Naive thymus-derived CD4-positive, alpha-beta T cell (primary cell): ENCODE results near the gene SMIM13. TPM values are rescaled to one million over a fixed set of nuclear protein-coding genes. Genes with fewer than 3 reads are reported as not detected.
"Not testable (repeated sequence)": the region's sequence is repeated elsewhere in the genome, so short reads cannot be mapped to it uniquely, and the experiment has no call there.

Experiments used
- ATAC-seq: fragments of 150-1000 bp; cut with Tn5 transposase; 2 replicates; pipeline ENCODE4 v1.10.0; 2021; ENCODE audit warnings: mild to moderate bottlenecking, moderate library complexity
- CTCF ChIA-PET: fragments of 350-600 bp; sonication (Branson Sonifier 250); formaldehyde crosslinking; loops from one replicate; lab custom pipeline; 2021; ENCODE audit warnings: antibody characterized with exemption; lab: Charles Lee
- POLR2A ChIA-PET: fragments of 350-600 bp; sonication (Branson Sonifier 250); formaldehyde crosslinking; loops from one replicate; lab custom pipeline; 2021; ENCODE audit warnings: antibody characterized with exemption, inconsistent platforms; lab: Charles Lee
- DNase-seq, 9 donors: peaks; one replicate each; pipeline versions ENCODE4 v3.0.0 to v3.0.0-alpha.2; 2020 to 2022; ENCODE audit warnings: mixed read lengths in 1 of 9
- H3K27ac ChIP-seq: one replicate; pipeline ENCODE4 v1.7.0; 2013; ENCODE audit warnings: mild to moderate bottlenecking, low read depth, low read length, moderate library complexity
- H3K27me3 ChIP-seq, 2 donors: one replicate each; pipeline ENCODE4 v1.7.0; 2013; ENCODE audit warnings: low read length in 2 of 2, mild to moderate bottlenecking in 2 of 2, moderate library complexity in 2 of 2; ENCODE audit not compliant: control insufficient read depth in 2 of 2, insufficient read depth in 2 of 2
- H3K36me3 ChIP-seq, 3 experiments: 1 replicate in 2 of 3; 2 replicates in 1 of 3; pipeline ENCODE4 v1.7.0; 2013; ENCODE audit warnings: low read length in 3 of 3, mild to moderate bottlenecking in 3 of 3, moderate library complexity in 1 of 3; ENCODE audit not compliant: insufficient read depth in 3 of 3, control insufficient read depth in 2 of 3
- H3K4me1 ChIP-seq, 2 donors: one replicate each; pipeline ENCODE4 v1.7.0; 2013; ENCODE audit warnings: low read length in 2 of 2, mild to moderate bottlenecking in 2 of 2, moderate library complexity in 1 of 2; ENCODE audit not compliant: control insufficient read depth in 2 of 2, insufficient read depth in 2 of 2
- H3K4me3 ChIP-seq: 2 replicates; pipeline ENCODE4 v1.7.0; 2013; ENCODE audit warnings: mild to moderate bottlenecking, low read length
- H3K9me3 ChIP-seq, 3 experiments: 1 replicate in 2 of 3; 2 replicates in 1 of 3; pipeline ENCODE4 v1.7.0; 2013; ENCODE audit warnings: low read length in 3 of 3; ENCODE audit not compliant: control insufficient read depth in 2 of 3
- H3K27ac Mint-ChIP-seq, 9 donors: one replicate each; pipeline ENCODE4 v1.8.0; 2020 to 2022; ENCODE audit warnings: mixed read lengths in 9 of 9, mild to moderate bottlenecking in 8 of 9, moderate library complexity in 5 of 9, inconsistent platforms in 2 of 9
- H3K27me3 Mint-ChIP-seq, 5 donors: one replicate each; pipeline ENCODE4 v1.8.0; 2021 to 2022; ENCODE audit warnings: mixed read lengths in 5 of 5, mild to moderate bottlenecking in 1 of 5
- H3K36me3 Mint-ChIP-seq, 5 donors: one replicate each; pipeline ENCODE4 v1.8.0; 2020 to 2022; ENCODE audit warnings: mixed read lengths in 5 of 5, mild to moderate bottlenecking in 3 of 5, inconsistent platforms in 1 of 5
- H3K4me1 Mint-ChIP-seq, 7 donors: one replicate each; pipeline ENCODE4 v1.8.0; 2020 to 2022; ENCODE audit warnings: mixed read lengths in 7 of 7, mild to moderate bottlenecking in 3 of 7, inconsistent platforms in 1 of 7
- H3K4me3 Mint-ChIP-seq, 10 donors: one replicate each; pipeline ENCODE4 v1.8.0; 2020 to 2022; ENCODE audit warnings: mild to moderate bottlenecking in 10 of 10, mixed read lengths in 10 of 10, moderate library complexity in 6 of 10, inconsistent platforms in 2 of 10
- H3K9me3 Mint-ChIP-seq, 11 donors: one replicate each; pipeline ENCODE4 v1.8.0; 2020 to 2022; ENCODE audit warnings: mixed read lengths in 11 of 11, mild to moderate bottlenecking in 4 of 11, inconsistent platforms in 1 of 11, moderate library complexity in 1 of 11
- intact Hi-C, 2 donors: fragments of 100-400 bp; cut with micrococcal nuclease; formaldehyde crosslinking; loops; one replicate each; pipeline ENCODE4 v1.15.1; 2023
- polyA plus RNA-seq, 2 donors: library from polyadenylated mRNA; unstranded; fragments of 300-500 nt; fragmentation: Illumina TruSeq; gene quantifications; one replicate each; pipeline ENCODE4 v1.2.3, GENCODE V29; 2021
- total RNA-seq, 6 experiments: library from RNA in 5 of 6; stranded (reverse) in 5 of 6; gene quantifications; 1 replicate in 5 of 6; 2 replicates in 1 of 6; pipeline ENCODE4 v1.2.3 and lab custom pipeline; 2021 to 2026

SMIM13 gene
- total and polyA plus RNA-seq, 7 experiments from 2014 or later: 0.64 to 9.9 (median 4.3) TPM

DNA sequence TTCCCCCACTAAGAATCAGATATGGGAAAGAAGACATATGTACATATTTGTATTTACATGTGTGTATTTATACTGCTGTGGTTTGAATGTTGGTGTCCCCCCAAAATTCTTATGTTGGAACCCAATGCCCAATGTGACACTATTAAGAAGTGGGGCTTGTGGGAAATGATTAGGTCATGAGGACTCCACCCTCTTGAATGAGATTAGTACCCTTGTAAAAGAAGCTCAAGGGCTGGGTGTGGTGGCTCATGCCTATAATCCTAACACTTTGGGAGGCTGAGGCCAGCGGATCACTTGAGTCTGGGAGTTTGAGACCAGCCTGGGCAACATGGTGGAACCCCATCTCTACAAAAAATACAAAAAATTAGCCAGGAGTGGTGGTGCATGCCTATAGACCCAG is 3.9 kb upstream of the SMIM13 start:
- no peaks in the 10 kb centered on the region for H3K9me3 Mint-ChIP-seq
- H3K27me3 Mint-ChIP-seq: no peaks in the 10 kb centered on the region
- H3K36me3 Mint-ChIP-seq: no peaks in the 10 kb centered on the region
- Histone ChIP-seq H3K36me3 (peaks cover 0 to 8% (median 0%) of the 10 kb centered on the region in 3 experiments), H3K4me3 (no peak overlapping the region), H3K9me3 (no peaks in the 10 kb centered on the region), H3K27me3 (no peaks in the 10 kb centered on the region), H3K27ac (no peak overlapping the region), H3K4me1 (peaks cover 0 to 9% of the 10 kb centered on the region in 2 donors)
- no peak overlapping the region for H3K4me3 Mint-ChIP-seq
- ChIA-PET POLR2A (no interaction called here), CTCF (no interaction called here)
- peaks cover 8 to 14% (median 10%) of the 10 kb centered on the region in 7 donors for H3K4me1 Mint-ChIP-seq
- ATAC-seq: no peak
- intact Hi-C loops: loop anchor here (5.0 to 10.0 kb wide), 4 partner anchors 293 to 1028 kb away; no protein-coding TSS in a partner anchor
- no peak for DNase-seq
- peak overlapping the region in 1 of 9 donors; percentile 36 for H3K27ac Mint-ChIP-seq

DNA sequence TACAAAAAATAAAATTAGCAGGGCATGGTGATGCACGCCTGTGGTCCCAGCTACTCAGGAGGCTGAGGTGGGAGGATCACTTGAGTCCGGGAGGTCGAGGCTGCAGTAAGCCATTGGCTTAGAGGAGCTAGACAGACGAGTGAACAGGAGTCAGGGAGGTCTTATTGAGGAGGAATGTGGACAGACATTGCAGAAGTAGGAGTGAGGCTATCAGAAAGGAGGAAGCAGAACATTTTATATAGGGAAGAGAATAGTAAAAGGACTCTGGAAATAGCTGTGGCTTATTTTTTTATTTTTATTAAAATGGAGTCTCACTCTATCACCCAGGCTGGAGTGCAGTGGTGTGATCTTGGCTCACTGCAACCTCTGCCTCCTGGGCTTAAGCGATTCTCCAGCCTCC is 2.5 kb upstream of the SMIM13 start:
- ATAC-seq, H3K4me3 ChIP-seq, H3K9me3 ChIP-seq, H3K27me3 Mint-ChIP-seq, H3K36me3 ChIP-seq, H3K27me3 ChIP-seq, H3K36me3 Mint-ChIP-seq, H3K9me3 Mint-ChIP-seq, DNase-seq, CTCF ChIA-PET, H3K27ac ChIP-seq: not testable (repeated sequence)
- H3K27ac Mint-ChIP-seq: peak overlapping the region in 1 of 9 donors; percentile 36
- peaks cover 8 to 14% of the 10 kb centered on the region in 2 donors for H3K4me1 ChIP-seq
- peaks cover 13 to 27% (median 22%) of the 10 kb centered on the region in 7 donors for H3K4me1 Mint-ChIP-seq
- peak overlapping the region in 2 of 10 donors; percentile 32 to 35 for H3K4me3 Mint-ChIP-seq
- intact Hi-C loops: loop anchor here (5.0 to 10.0 kb wide), 4 partner anchors 291 to 1026 kb away; no protein-coding TSS in a partner anchor
- POLR2A ChIA-PET: interaction anchor here (1.3 kb wide), 1 partner anchor 18 kb away, joined by 3 read pairs; no protein-coding TSS in a partner anchor

DNA sequence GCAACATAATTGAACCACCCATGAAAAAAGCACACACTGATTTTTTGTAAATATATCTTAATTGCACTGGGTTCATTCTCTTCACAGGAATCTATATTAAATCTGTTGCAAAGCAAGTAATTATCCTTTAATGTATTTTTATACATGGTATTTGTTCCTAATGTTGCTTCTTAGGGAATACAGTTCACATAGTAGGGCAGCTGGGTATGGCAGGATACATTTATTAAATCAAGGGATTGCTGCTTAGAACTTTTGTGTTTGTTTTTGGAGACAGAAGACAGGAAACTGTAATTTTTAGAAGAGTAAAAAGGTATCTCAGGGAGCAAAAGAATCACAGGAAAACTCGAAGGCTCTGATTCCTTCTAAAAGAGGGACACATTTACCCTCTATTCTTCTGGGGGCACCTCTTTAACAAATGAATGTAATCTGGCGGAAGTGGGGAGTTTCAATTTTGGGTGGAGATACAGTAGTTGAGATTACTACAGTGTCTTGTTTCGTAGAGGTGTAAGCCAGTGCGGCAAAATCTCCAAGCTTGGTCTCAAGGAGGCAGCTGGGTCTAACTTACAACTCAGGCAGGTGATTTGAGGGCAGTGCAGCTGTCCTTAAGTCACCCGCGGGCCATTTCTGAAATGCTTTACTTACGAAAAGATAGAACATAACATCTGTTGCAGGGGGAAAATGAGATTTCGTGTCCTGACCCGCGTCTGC is 812 bp upstream of the SMIM13 start:
- DNase-seq (peak in 1 of 9 donors; percentile 1), ATAC-seq (peak; percentile 18)
- intact Hi-C loops: loop anchor here (1.0 to 10.0 kb wide), 16 partner anchors 24 to 1024 kb away; partner anchors contain the start of genes MAK (in 2 of the 2), NEDD9 (in 2 of the 2), TMEM14B (in 2 of the 2) and TMEM170B (in 2 of the 2)
- Histone ChIP-seq H3K4me1 (peaks cover 11 to 14% of the 10 kb centered on the region in 2 donors), H3K36me3 (peaks cover 0 to 8% (median 0%) of the 10 kb centered on the region in 3 experiments), H3K27ac (peak overlapping the region; percentile 88), H3K4me3 (peak overlapping the region; percentile 97), H3K27me3 (no peaks in the 10 kb centered on the region), H3K9me3 (no peaks in the 10 kb centered on the region)
- H3K27me3 Mint-ChIP-seq: no peaks in the 10 kb centered on the region
- H3K9me3 Mint-ChIP-seq: no peaks in the 10 kb centered on the region
- peak overlapping the region; percentile 83 to 98 (median 97) for H3K4me3 Mint-ChIP-seq
- H3K27ac Mint-ChIP-seq: peak overlapping the region; percentile 85 to 98 (median 94)
- ChIA-PET CTCF (interaction anchor here (0.7 to 1.3 kb wide), 6 partner anchors 9 to 289 kb away, joined by 3 to 7 read pairs (median 3); no protein-coding TSS in a partner anchor), POLR2A (interaction anchor here (0.6 to 1.2 kb wide), 4 partner anchors 12 to 442 kb away, joined by 3 read pairs; partner anchors contain the start of genes C6orf52 and PAK1IP1)
- peaks cover 21 to 35% (median 26%) of the 10 kb centered on the region in 7 donors for H3K4me1 Mint-ChIP-seq
- H3K36me3 Mint-ChIP-seq: peaks cover 0 to 7% (median 3%) of the 10 kb centered on the region in 5 donors

DNA sequence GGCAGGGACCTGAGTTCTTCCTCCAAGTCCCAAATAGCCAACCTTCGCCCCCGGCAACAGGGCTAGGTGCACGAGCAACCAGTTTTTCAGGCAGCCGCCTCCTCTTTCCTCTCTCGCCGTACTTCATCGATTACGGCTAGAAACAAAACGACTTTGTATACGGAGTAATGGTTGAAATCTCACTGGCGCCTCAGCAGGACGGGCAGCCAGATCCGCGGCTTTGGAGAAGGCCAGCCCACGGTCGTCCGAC is 333 bp upstream of the SMIM13 start:
- H3K4me3 Mint-ChIP-seq: peak overlapping the region; percentile 83 to 98 (median 97)
- peak overlapping the region; percentile 88 for H3K27ac ChIP-seq
- ChIA-PET POLR2A (interaction anchor here (0.6 to 1.2 kb wide), 4 partner anchors 11 to 441 kb away, joined by 3 read pairs; partner anchors contain the start of genes C6orf52 and PAK1IP1), CTCF (interaction anchor here (0.7 to 1.3 kb wide), 6 partner anchors 9 to 289 kb away, joined by 3 to 7 read pairs (median 3); no protein-coding TSS in a partner anchor)
- intact Hi-C loops: loop anchor here (1.0 to 10.0 kb wide), 16 partner anchors 24 to 1024 kb away; partner anchors contain the start of genes MAK (in 2 of the 2), NEDD9 (in 2 of the 2), TMEM14B (in 2 of the 2) and TMEM170B (in 2 of the 2)
- H3K4me3 ChIP-seq: peak overlapping the region; percentile 97
- no peaks in the 10 kb centered on the region for H3K27me3 Mint-ChIP-seq
- ATAC-seq (peak; percentile 18), DNase-seq (no peak)
- peaks cover 11 to 14% of the 10 kb centered on the region in 2 donors for H3K4me1 ChIP-seq
- peaks cover 21 to 40% (median 27%) of the 10 kb centered on the region in 7 donors for H3K4me1 Mint-ChIP-seq
- peaks cover 0 to 8% (median 0%) of the 10 kb centered on the region in 3 experiments for H3K36me3 ChIP-seq
- peaks cover 0 to 7% (median 3%) of the 10 kb centered on the region in 5 donors for H3K36me3 Mint-ChIP-seq
- no peaks in the 10 kb centered on the region for H3K27me3 ChIP-seq
- H3K9me3 ChIP-seq: no peaks in the 10 kb centered on the region
- no peaks in the 10 kb centered on the region for H3K9me3 Mint-ChIP-seq
- peak overlapping the region; percentile 85 to 98 (median 94) for H3K27ac Mint-ChIP-seq

DNA sequence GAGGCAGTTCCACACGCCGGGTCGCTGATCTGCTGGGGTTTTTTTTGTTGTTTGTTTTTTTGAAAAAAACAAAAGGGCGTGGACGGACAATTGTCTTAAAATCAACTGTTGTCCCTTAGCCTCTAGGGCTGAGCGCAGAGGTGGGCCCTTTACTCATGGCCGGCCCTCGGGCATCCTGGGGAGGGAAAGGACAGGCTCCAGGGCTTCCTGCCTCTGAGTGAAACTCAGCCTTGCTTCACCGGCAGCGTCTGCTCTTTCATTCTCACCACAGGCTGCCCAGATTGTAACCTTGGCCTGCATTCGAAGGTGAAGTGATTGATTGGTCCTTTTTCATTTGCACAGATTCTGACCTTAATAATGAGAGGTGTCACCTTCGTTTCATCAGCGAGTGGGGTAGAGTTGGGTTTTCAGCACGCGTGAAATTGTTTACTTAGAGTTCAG is 797 bp downstream of the SMIM13 start:
- CTCF ChIA-PET: no interaction called here
- ATAC-seq: peak; percentile 6
- H3K9me3 Mint-ChIP-seq: no peaks in the 10 kb centered on the region
- POLR2A ChIA-PET: interaction anchor here (0.6 kb wide), 1 partner anchor 17 kb away, joined by 3 read pairs; no protein-coding TSS in a partner anchor
- Histone ChIP-seq H3K27ac (peak overlapping the region; percentile 88), H3K4me1 (peaks cover 11 to 14% of the 10 kb centered on the region in 2 donors), H3K36me3 (peaks cover 0 to 8% (median 0%) of the 10 kb centered on the region in 3 experiments), H3K4me3 (peak overlapping the region; percentile 69), H3K27me3 (no peaks in the 10 kb centered on the region), H3K9me3 (no peaks in the 10 kb centered on the region)
- no peaks in the 10 kb centered on the region for H3K27me3 Mint-ChIP-seq
- H3K4me1 Mint-ChIP-seq: peaks cover 23 to 44% (median 27%) of the 10 kb centered on the region in 7 donors
- peak in 2 of 9 donors; percentile 39 to 53 for DNase-seq
- peak overlapping the region; percentile 88 to 98 (median 91) for H3K27ac Mint-ChIP-seq
- H3K36me3 Mint-ChIP-seq: peaks cover 0 to 12% (median 4%) of the 10 kb centered on the region in 5 donors
- H3K4me3 Mint-ChIP-seq: peak overlapping the region; percentile 83 to 98 (median 97)
- intact Hi-C loops: loop anchor here (1.0 to 10.0 kb wide), 6 partner anchors 50 to 1023 kb away; partner anchors contain the start of gene TMEM14C (in 1 of the 2)

DNA sequence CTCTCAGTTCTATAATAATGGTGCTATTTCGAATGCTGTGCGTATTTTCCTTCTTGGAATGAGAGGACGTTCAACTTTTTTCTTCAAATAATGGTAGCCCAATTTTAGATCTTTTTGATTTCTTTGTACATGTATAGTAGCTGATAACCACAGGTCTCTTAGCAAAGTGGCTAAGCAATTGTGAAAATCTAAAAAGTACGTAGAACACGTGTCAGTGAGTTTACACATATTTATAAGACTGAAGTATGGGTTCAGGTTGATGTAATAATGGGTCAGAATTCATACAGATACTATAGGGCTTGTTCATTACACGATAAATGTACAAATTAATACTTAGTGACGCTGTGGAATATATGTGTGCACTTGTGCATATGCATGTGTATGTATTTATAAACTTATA is 1.3 kb downstream of the SMIM13 start:
- no peak for ATAC-seq
- H3K9me3 Mint-ChIP-seq: no peaks in the 10 kb centered on the region
- Histone ChIP-seq H3K27me3 (no peaks in the 10 kb centered on the region), H3K4me3 (peak overlapping the region; percentile 69), H3K9me3 (no peaks in the 10 kb centered on the region), H3K4me1 (peaks cover 11 to 14% of the 10 kb centered on the region in 2 donors), H3K36me3 (peaks cover 0 to 8% (median 0%) of the 10 kb centered on the region in 3 experiments), H3K27ac (peak overlapping the region; percentile 88)
- peaks cover 23 to 44% (median 31%) of the 10 kb centered on the region in 7 donors for H3K4me1 Mint-ChIP-seq
- no peaks in the 10 kb centered on the region for H3K27me3 Mint-ChIP-seq
- POLR2A ChIA-PET: interaction anchor here (0.6 kb wide), 1 partner anchor 16 kb away, joined by 3 read pairs; no protein-coding TSS in a partner anchor
- intact Hi-C loops: loop anchor here (1.0 to 10.0 kb wide), 6 partner anchors 50 to 1022 kb away; partner anchors contain the start of gene TMEM14C (in 1 of the 2)
- H3K27ac Mint-ChIP-seq: peak overlapping the region in 7 of 9 donors; percentile 88 to 98 (median 91)
- peaks cover 0 to 16% (median 8%) of the 10 kb centered on the region in 5 donors for H3K36me3 Mint-ChIP-seq
- CTCF ChIA-PET: no interaction called here
- no peak for DNase-seq
- peak overlapping the region; percentile 83 to 98 (median 97) for H3K4me3 Mint-ChIP-seq
